ENCODE measurements around the gene LCN15.

Gene LCN15

GRCh38 chr9:136748666-136749611 is 15.4 kb downstream of the LCN15 start:
- TF ChIP-seq POLR2A (IDR thresholded peaks at IDR 0.05; ENCODE audit: low read depth, low read length), result no peak
- FAIRE-seq, result no peak

DNA sequence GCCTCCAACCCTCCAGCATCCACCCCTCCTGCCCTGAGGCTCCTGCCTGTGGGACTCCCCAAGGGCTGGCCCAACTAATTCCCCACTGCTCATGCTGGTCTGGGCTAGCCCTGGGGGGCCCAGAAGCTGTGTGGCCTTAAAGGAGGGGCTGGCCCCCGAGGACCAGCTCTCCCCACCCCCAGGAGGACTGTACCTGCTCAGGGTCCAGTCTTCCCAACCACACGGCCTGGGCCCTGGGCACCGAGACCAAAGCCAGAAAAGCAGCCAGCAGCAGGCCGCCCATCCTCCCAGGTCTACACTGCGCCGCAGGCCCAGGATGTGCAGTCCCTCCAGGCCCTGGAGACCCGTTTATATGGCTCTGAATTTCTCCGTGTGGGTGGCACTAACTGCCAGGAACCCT is 16.1 kb downstream of the LCN15 start, which contains the start of gene LCN6:
Gene LCN6, minus strand, starts transcription at position 325 of the 400 bp plus-strand sequence. Its CDS starts 42 bp downstream, at position 283.
- DNase-seq (ENCODE audit: insufficient read length, low spot score) (no peak), FAIRE-seq (no peak)
- no peak for TF ChIP-seq POLR2A (IDR thresholded peaks at IDR 0.05; ENCODE audit: low read depth, low read length)

More at GRCh38 chr9:136748666-136749611, 15.4 kb downstream of the LCN15 start:
- DNase-seq (ENCODE audit: insufficient read length, low spot score), result no peak

DNA sequence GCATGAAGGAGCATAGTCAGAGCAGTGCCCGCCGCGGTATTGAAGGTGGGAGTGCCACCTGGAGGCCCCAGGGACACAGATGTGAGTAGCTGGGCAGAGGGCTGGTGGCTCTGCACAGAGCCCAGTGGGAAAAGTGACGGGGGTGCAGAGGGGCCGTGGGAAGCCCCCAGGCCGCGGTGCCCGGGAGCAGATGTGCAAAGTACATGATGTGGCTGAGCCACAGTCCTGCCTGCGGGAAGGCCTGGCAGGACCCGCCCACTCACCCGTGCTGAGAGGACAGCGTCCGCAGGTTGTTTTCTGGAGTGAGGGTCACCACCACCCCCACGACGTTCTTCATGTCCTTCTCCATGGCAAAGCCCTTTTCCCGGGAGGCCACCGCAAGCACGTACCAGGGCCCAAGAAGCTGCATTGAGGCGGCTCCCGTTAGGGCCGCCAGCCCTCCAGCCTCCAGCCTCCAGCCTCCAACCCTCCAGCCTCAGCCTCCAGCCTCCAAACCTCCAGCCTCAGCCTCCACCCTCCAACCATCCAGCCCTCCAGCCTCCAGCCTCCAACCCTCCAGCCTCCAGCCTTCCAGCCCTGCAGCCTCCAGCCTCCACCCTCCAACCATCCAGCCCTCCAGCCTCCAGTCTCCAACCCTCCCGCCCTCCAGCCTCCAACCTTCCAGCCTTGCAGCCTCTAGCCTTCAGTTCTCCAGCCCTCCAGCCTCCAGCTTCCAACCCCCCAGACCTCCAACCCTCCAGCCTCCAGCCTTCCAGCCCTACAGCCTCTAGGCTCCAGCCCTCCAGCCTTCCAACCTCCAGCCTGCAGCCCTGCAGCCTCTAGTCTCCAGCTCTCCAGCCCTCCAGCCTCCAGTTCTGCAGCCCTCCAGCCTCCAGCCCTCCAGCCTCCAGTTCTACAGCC is 16.9 kb downstream of the LCN15 start:
- TF ChIP-seq POLR2A (IDR thresholded peaks at IDR 0.05; ENCODE audit: low read depth, low read length), result no peak
- FAIRE-seq, result no peak

GRCh38 chr9:136746621-136747020 is 17.7 kb downstream of the LCN15 start:
- TF ChIP-seq POLR2A (IDR thresholded peaks at IDR 0.05; ENCODE audit: low read depth, low read length), result no peak
- FAIRE-seq (no peak), DNase-seq (ENCODE audit: insufficient read length, low spot score) (no peak)

More for the DNA sequence above, 16.9 kb downstream of the LCN15 start:
- DNase-seq (ENCODE audit: insufficient read length, low spot score), result no peak

- TF ChIP-seq POLR2A (IDR thresholded peaks at IDR 0.05; ENCODE audit: low read depth, low read length), result no peak
- FAIRE-seq, result no peak
These were observed 18.2 kb downstream of the LCN15 start for GRCh38 chr9:136746155-136746490.

GRCh38 chr9:136745389-136746154 is 18.7 kb downstream of the LCN15 start:
- no peak for FAIRE-seq
- TF ChIP-seq POLR2A (IDR thresholded peaks at IDR 0.05; ENCODE audit: low read depth, low read length), result no peak
- no peak for DNase-seq (ENCODE audit: insufficient read length, low spot score)

More at GRCh38 chr9:136746155-136746490, 18.2 kb downstream of the LCN15 start:
- no peak for DNase-seq (ENCODE audit: insufficient read length, low spot score)

DNA sequence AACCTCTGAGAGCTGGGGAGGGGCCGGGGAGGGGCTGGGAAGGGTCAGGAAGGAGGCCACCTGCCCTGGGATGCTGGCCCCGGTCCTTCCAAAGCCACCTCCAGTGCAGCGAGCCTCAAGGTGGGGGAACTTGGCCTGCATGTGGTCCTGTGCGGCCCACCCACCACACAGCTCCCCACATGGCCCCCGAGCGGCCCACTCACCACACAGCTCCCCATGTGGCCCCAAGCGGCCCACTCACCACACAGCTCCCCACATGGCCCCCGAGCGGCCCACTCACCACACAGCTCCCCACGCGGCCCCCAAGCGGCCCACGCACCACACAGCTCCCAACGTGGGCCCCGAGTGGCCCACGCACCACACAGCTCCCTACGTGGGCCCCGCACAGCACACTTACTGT is 19.5 kb downstream of the LCN15 start:
- FAIRE-seq, result no peak
- DNase-seq (ENCODE audit: insufficient read length, low spot score), result no peak
- TF ChIP-seq POLR2A (IDR thresholded peaks at IDR 0.05; ENCODE audit: low read depth, low read length), result no peak

GRCh38 chr9:136743639-136744211 is 20.6 kb downstream of the LCN15 start:
- FAIRE-seq, result no peak
- DNase-seq (ENCODE audit: insufficient read length, low spot score), result no peak
- no peak for TF ChIP-seq POLR2A (IDR thresholded peaks at IDR 0.05; ENCODE audit: low read depth, low read length)

- FAIRE-seq (no peak), DNase-seq (ENCODE audit: insufficient read length, low spot score) (no peak)
- no peak for TF ChIP-seq POLR2A (IDR thresholded peaks at IDR 0.05; ENCODE audit: low read depth, low read length)
These were observed 21.5 kb downstream of the LCN15 start, which contains the start of gene LCN10 for GRCh38 chr9:136742591-136743391. TSS of gene LCN10 (minus strand) at chr9:136742940. CDS start at chr9:136742903, 37 bp downstream.

DNA sequence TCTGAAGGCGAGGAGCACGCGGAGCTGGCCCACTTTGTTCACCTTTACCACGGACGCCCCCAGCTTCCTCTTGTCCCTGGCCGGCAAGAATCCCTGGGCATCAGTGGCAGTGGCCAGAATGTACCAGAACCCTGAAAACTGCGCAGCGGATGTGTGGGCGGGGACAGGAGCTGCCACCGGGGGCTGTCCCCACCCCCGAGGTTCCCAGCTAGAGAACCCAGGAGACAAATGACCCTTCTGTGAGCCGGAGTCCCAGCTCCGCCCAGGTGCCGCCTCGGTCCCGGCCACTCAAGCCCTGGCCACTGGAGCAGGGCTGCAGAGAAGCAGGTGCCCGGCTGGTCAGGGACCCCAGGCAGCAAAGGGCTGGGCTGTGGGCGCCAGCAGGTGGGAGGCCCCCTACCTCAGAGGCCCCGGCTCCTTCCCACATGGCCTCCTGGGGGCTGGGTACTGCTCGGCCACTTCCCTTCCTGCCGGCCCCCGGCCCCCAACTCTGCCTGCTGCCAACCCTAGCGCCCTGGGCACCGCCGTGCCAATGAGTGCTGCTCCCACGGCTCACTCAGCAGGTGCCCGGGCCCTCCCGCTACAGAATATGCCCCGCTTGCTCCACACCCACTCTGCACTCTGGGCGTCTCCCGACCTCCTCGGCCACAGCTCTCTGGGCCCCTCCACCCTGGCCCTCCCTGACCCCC is 22.3 kb downstream of the LCN15 start:
- FAIRE-seq, result no peak
- no peak for TF ChIP-seq POLR2A (IDR thresholded peaks at IDR 0.05; ENCODE audit: low read depth, low read length)
- DNase-seq (ENCODE audit: insufficient read length, low spot score), result no peak

- TF ChIP-seq POLR2A (IDR thresholded peaks at IDR 0.05; ENCODE audit: low read depth, low read length), result no peak
- no peak for DNase-seq (ENCODE audit: insufficient read length, low spot score)
- FAIRE-seq, result no peak
These were observed 23.1 kb downstream of the LCN15 start for GRCh38 chr9:136740971-136741882.

Data from H54 (cell line).